Calu3 (cell line): ENCODE measurements around the gene PTPRR. TPM values are rescaled to one million over a fixed set of nuclear protein-coding genes. Genes with fewer than 3 reads are reported as not detected.

Source experiments
- BruUV-seq: library from RNA; stranded (reverse); fragments of 400-500 nt; replicated peaks from 2 replicates; lab custom pipeline; 2021; lab: Mats Ljungman, UMichigan
- CTCF ChIA-PET: fragments of 300-600 bp; sonication (Branson Sonifier 250); formaldehyde crosslinking; loops from one replicate; lab custom pipeline; 2022; ENCODE audit warnings: antibody characterized with exemption; lab: Charles Lee
- DNase-seq: peaks from one replicate; pipeline ENCODE4 v3.0.0; 2022
- H3K27ac Mint-ChIP-seq: one replicate; pipeline ENCODE4 v1.8.0; 2022; ENCODE audit warnings: mixed read lengths; ENCODE audit not compliant: unreplicated experiment
- H3K27me3 Mint-ChIP-seq: one replicate; pipeline ENCODE4 v1.8.0; 2022; ENCODE audit warnings: mixed read lengths; ENCODE audit not compliant: unreplicated experiment
- H3K36me3 Mint-ChIP-seq: one replicate; pipeline ENCODE4 v1.8.0; 2022; ENCODE audit warnings: mild to moderate bottlenecking, moderate library complexity, mixed read lengths; ENCODE audit not compliant: insufficient read depth, unreplicated experiment
- H3K4me1 Mint-ChIP-seq: one replicate; pipeline ENCODE4 v1.8.0; 2022; ENCODE audit warnings: mild to moderate bottlenecking, low read depth, mixed read lengths; ENCODE audit not compliant: unreplicated experiment
- H3K4me3 Mint-ChIP-seq: one replicate; pipeline ENCODE4 v1.8.0; 2022; ENCODE audit warnings: mild to moderate bottlenecking, low read depth, moderate library complexity, mixed read lengths; ENCODE audit not compliant: unreplicated experiment
- H3K9me3 Mint-ChIP-seq: one replicate; pipeline ENCODE4 v1.8.0; 2022; ENCODE audit warnings: low read depth, mixed read lengths; ENCODE audit not compliant: unreplicated experiment
- CTCF ChIP-seq: fragments of 200-600 bp; IDR thresholded peaks from one replicate; pipeline ENCODE4 v1.8.0; 2022; ENCODE audit warnings: antibody characterized with exemption; ENCODE audit not compliant: unreplicated experiment
- intact Hi-C: fragments of 100-400 bp; cut with micrococcal nuclease; formaldehyde crosslinking; loops from one replicate; pipeline ENCODE4 v1.10.0; 2022; ENCODE audit not compliant: unreplicated experiment
- total RNA-seq: library from RNA; stranded (reverse); gene quantifications from 2 replicates; pipeline ENCODE4 v1.2.3, GENCODE V29; 2022

The PTPRR gene
- total RNA-seq, 1 experiment from 2014 or later, result 39.1 TPM

DNA sequence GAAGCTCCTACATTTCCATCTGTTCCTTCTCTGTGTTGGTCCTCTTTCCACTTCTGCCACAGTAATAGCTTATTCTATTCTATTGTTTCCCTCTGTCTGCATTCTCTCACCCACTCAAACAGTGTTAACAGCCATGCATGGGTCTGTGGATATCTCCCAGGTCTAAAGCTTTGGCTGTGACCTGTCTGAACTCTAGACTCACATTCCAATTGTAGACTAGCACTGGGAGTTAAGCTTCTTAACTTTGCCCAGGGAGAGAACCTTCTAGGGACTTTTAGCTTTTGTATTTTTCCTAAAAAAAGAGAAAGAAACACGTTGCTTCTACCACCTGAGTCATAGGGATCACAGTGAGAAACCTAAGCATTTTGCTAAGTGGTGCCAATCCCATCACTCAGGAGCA, 36.7 kb downstream of the PTPRR start:
- Mint-ChIP-seq H3K4me3 (no peak overlapping the region), H3K36me3 (no peaks in the 10 kb centered on the region), H3K9me3 (no peaks in the 10 kb centered on the region), H3K27ac (no peak overlapping the region), H3K27me3 (no peaks in the 10 kb centered on the region), H3K4me1 (no peaks in the 10 kb centered on the region)
- DNase-seq, result no peak
- TF ChIP-seq CTCF, result no peak
- BruUV-seq, result no TSS peak
- intact Hi-C loops, result no loop called here
- CTCF ChIA-PET, result no interaction called here

DNA sequence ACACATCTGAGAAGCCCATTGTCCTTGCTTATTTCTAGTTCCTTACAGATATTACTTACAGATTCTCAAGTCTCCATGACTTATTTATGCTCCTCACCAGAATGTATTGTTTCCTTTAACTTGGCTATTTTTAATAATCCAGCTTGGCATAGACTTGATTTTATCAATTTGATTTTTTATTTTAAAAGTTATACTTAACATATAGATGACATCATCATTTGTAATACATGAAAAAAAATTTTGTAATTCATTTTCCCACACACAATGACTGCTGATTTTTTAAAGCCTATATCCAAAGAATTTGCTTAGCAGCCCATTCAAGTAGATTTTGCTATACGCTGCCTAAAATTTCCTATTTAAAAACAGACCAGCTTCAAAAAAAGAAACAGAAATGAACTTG, 39.8 kb downstream of the PTPRR start:
- H3K27me3 Mint-ChIP-seq, result no peaks in the 10 kb centered on the region
- no TSS peak for BruUV-seq
- intact Hi-C loops, result no loop called here
- H3K4me1 Mint-ChIP-seq, result peaks cover 7% of the 10 kb centered on the region
- H3K27ac Mint-ChIP-seq, result no peak overlapping the region
- H3K9me3 Mint-ChIP-seq, result no peaks in the 10 kb centered on the region
- H3K4me3 Mint-ChIP-seq, result no peak overlapping the region
- no peak for DNase-seq
- H3K36me3 Mint-ChIP-seq, result no peaks in the 10 kb centered on the region
- TF ChIP-seq CTCF, result no peak
- CTCF ChIA-PET, result no interaction called here

- peaks cover 7% of the 10 kb centered on the region for H3K4me1 Mint-ChIP-seq
- intact Hi-C loops, result no loop called here
- H3K27me3 Mint-ChIP-seq, result no peaks in the 10 kb centered on the region
- no TSS peak for BruUV-seq
- CTCF ChIA-PET, result interaction anchor here (0.5 kb wide), 1 partner anchor 511 kb away, joined by 6 read pairs; no protein-coding TSS in a partner anchor
- no peak overlapping the region for H3K27ac Mint-ChIP-seq
- no peak for TF ChIP-seq CTCF
- H3K36me3 Mint-ChIP-seq, result no peaks in the 10 kb centered on the region
- H3K4me3 Mint-ChIP-seq, result no peak overlapping the region
- H3K9me3 Mint-ChIP-seq, result no peaks in the 10 kb centered on the region
- no peak for DNase-seq
These were observed 43.6 kb downstream of the PTPRR start for GRCh38 chr12:70876952-70877351.

- no peak for TF ChIP-seq CTCF
- no peaks in the 10 kb centered on the region for H3K36me3 Mint-ChIP-seq
- intact Hi-C loops, result no loop called here
- no peak for DNase-seq
- no peaks in the 10 kb centered on the region for H3K9me3 Mint-ChIP-seq
- no peak overlapping the region for H3K4me3 Mint-ChIP-seq
- no peak overlapping the region for H3K27ac Mint-ChIP-seq
- CTCF ChIA-PET, result no interaction called here
- H3K27me3 Mint-ChIP-seq, result no peaks in the 10 kb centered on the region
- no TSS peak for BruUV-seq
- H3K4me1 Mint-ChIP-seq, result peaks cover 7% of the 10 kb centered on the region
These were observed 44.9 kb downstream of the PTPRR start for GRCh38 chr12:70875628-70876027.
